HL-60 (cell line): ENCODE data around the gene CIT.

Source experiments
- CTCF ChIP-seq: IDR thresholded peaks from one replicate; pipeline ENCODE4 v1.5.1; 2011; ENCODE audit warnings: low read length, control low read depth, inconsistent platforms; ENCODE audit not compliant: insufficient read depth
- POLR2AphosphoS5 ChIP-seq: IDR thresholded peaks from 2 replicates; pipeline ENCODE4 v1.6.1; 2012; ENCODE audit warnings: low read depth
- REST ChIP-seq: IDR thresholded peaks from 2 replicates; pipeline ENCODE4 v1.6.1; 2012; ENCODE audit warnings: low read depth; ENCODE audit not compliant: insufficient replicate concordance
- SPI1 ChIP-seq: IDR thresholded peaks from 2 replicates; pipeline ENCODE4 v1.6.1; 2012; ENCODE audit warnings: low read depth, mild to moderate bottlenecking, borderline replicate concordance

GRCh38 chr12:119780786-119781434 lies 96.2 kb downstream of the CIT start:
- TF ChIP-seq CTCF (no peak), SPI1 (no peak), REST (no peak), POLR2AphosphoS5 (no peak)
